Body of pancreas (tissue), 4 donors: ENCODE measurements around the gene ZBTB17.

ENCODE experiments used
- CTCF ChIP-seq, 7 experiments: fragments of 450-650 bp in 4 of 7; fragments of 200-600 bp in 3 of 7; sonication (generic) in 3 of 7; IDR thresholded peaks; one replicate each; pipeline ENCODE4 v1.5.1; 2016 to 2019; ENCODE audit warnings: antibody characterized with exemption in 7 of 7
- POLR2A ChIP-seq, 3 donors: fragments of 450-650 bp; IDR thresholded peaks; one replicate each; pipeline ENCODE4 v1.6.1; 2016; ENCODE audit warnings: antibody characterized with exemption in 3 of 3, mild to moderate bottlenecking in 2 of 3

GRCh38 chr1:15960808-15961207 is 15.1 kb downstream of the ZBTB17 start:
- no peak for TF ChIP-seq CTCF (IDR thresholded peaks at IDR 0.05)
- TF ChIP-seq POLR2A (IDR thresholded peaks at IDR 0.05), result no peak
